ENCODE measurements around the gene LRRC1.

- TF ChIP-seq CTCF (conservative IDR thresholded peaks at IDR 0.05 in 1 of 2, IDR thresholded peaks at IDR 0.05 in 1 of 2; ENCODE audit: extremely low read depth in 1 of 2, insufficient read depth in 1 of 2, low read depth in 1 of 2, low read length in 2 of 2): no peak
- no peak for TF ChIP-seq EZH2 (IDR thresholded peaks at IDR 0.05; ENCODE audit: borderline replicate concordance, low read length)
These were observed 65.7 kb downstream of the LRRC1 start for GRCh38 chr6:53860511-53860910.
